ENCODE results near the gene HSD17B10.
"Not testable (repeated sequence)": the region's sequence is repeated elsewhere in the genome, so short reads cannot be mapped to it uniquely, and the experiment has no call there.

DNA sequence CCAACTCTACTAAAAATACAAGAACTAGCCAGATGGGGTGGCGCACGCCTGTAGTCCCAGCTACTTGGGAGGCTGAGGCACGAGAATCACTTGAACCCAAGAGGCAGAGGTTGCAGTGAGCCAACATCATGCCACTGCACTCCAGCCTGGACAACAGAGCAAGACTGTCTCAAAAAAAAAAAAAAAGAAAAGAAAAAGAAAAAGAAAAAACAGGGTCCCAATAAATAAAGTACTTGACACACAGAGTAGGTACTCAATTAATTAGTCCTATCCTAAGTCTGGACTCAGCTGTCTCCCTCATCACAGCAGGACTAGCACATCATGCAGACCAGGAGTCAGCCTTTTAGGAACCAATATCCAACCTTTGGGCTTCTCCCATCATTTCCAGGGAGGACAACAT, 13.8 kb downstream of the HSD17B10 start:
- not testable (repeated sequence) for TF ChIP-seq SMC3 (IDR thresholded peaks at IDR 0.05; ENCODE audit: low read depth, low read length); NFIC (IDR thresholded peaks at IDR 0.05; ENCODE audit: borderline replicate concordance); POLR2AphosphoS5 (IDR thresholded peaks at IDR 0.05; ENCODE audit: low read depth, low read length); FOSL2 (IDR thresholded peaks at IDR 0.05; ENCODE audit: borderline replicate concordance, low read depth); YY1 (IDR thresholded peaks at IDR 0.05; ENCODE audit: low read depth); ELF1 (IDR thresholded peaks at IDR 0.05); CHD2 (IDR thresholded peaks at IDR 0.05; ENCODE audit: low read length, partially characterized antibody); EP300 (IDR thresholded peaks at IDR 0.05; ENCODE audit: borderline replicate concordance in 1 of 2, low read depth in 1 of 2, low read length in 1 of 2)
- TF ChIP-seq, protein P1, sequence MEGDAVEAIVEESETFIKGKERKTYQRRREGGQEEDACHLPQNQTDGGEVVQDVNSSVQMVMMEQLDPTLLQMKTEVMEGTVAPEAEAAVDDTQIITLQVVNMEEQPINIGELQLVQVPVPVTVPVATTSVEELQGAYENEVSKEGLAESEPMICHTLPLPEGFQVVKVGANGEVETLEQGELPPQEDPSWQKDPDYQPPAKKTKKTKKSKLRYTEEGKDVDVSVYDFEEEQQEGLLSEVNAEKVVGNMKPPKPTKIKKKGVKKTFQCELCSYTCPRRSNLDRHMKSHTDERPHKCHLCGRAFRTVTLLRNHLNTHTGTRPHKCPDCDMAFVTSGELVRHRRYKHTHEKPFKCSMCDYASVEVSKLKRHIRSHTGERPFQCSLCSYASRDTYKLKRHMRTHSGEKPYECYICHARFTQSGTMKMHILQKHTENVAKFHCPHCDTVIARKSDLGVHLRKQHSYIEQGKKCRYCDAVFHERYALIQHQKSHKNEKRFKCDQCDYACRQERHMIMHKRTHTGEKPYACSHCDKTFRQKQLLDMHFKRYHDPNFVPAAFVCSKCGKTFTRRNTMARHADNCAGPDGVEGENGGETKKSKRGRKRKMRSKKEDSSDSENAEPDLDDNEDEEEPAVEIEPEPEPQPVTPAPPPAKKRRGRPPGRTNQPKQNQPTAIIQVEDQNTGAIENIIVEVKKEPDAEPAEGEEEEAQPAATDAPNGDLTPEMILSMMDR (IDR thresholded peaks at IDR 0.05): not testable (repeated sequence)
- TF ChIP-seq, protein P2, sequence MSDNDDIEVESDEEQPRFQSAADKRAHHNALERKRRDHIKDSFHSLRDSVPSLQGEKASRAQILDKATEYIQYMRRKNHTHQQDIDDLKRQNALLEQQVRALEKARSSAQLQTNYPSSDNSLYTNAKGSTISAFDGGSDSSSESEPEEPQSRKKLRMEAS (IDR thresholded peaks at IDR 0.05; ENCODE audit: low read depth): not testable (repeated sequence)
- TF ChIP-seq, protein P3, sequence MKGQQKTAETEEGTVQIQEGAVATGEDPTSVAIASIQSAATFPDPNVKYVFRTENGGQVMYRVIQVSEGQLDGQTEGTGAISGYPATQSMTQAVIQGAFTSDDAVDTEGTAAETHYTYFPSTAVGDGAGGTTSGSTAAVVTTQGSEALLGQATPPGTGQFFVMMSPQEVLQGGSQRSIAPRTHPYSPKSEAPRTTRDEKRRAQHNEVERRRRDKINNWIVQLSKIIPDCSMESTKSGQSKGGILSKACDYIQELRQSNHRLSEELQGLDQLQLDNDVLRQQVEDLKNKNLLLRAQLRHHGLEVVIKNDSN (IDR thresholded peaks at IDR 0.05; ENCODE audit: borderline replicate concordance, low read depth): not testable (repeated sequence)
